WTC11 (cell line): ENCODE measurements around the gene OR8G1. TPM values are rescaled to one million over a fixed set of nuclear protein-coding genes. Genes with fewer than 3 reads are reported as not detected.
"Not testable (repeated sequence)": the region's sequence is repeated elsewhere in the genome, so short reads cannot be mapped to it uniquely, and the experiment has no call there.

ENCODE experiments used
- ATAC-seq: fragments of 200-7000 bp; cut with Tn5 transposase; 2 replicates; pipeline ENCODE4 v1.10.0; 2021; ENCODE audit warnings: mild to moderate bottlenecking, moderate library complexity
- CTCF ChIA-PET: fragments of 300-600 bp; sonication (Branson Sonifier 250); formaldehyde crosslinking; loops from one replicate; lab custom pipeline; 2021; ENCODE audit warnings: antibody characterized with exemption; lab: Charles Lee
- POLR2A ChIA-PET: fragments of 350-600 bp; sonication (Branson Sonifier 250); formaldehyde crosslinking; loops from one replicate; lab custom pipeline; 2021; ENCODE audit warnings: antibody characterized with exemption; lab: Charles Lee
- DNase-seq: peaks from one replicate; pipeline ENCODE4 v3.0.0; 2021; ENCODE audit warnings: low spot score
- H3K27ac Mint-ChIP-seq: 2 replicates; pipeline ENCODE4 v1.8.0; 2021; ENCODE audit warnings: mixed read lengths
- H3K27me3 Mint-ChIP-seq: 2 replicates; pipeline ENCODE4 v1.8.0; 2021; ENCODE audit warnings: low read depth, mild to moderate bottlenecking, moderate library complexity, mixed read lengths
- H3K36me3 Mint-ChIP-seq: 2 replicates; pipeline ENCODE4 v1.8.0; 2021; ENCODE audit warnings: mixed read lengths
- H3K4me1 Mint-ChIP-seq: 2 replicates; pipeline ENCODE4 v1.8.0; 2022; ENCODE audit warnings: mixed read lengths
- H3K4me3 Mint-ChIP-seq: 2 replicates; pipeline ENCODE4 v1.8.0; 2021; ENCODE audit warnings: mild to moderate bottlenecking, moderate library complexity, mixed read lengths
- H3K9me3 Mint-ChIP-seq: 2 replicates; pipeline ENCODE4 v1.8.0; 2021; ENCODE audit warnings: mixed read lengths
- AR ChIP-seq: fragments of 250-450 bp; sonication (Bioruptor Pico); IDR thresholded peaks from 2 replicates; pipeline ENCODE4 v1.9.0; 2021; ENCODE audit warnings: mild to moderate bottlenecking
- CREB1 ChIP-seq: sonication (generic); formaldehyde crosslinking; IDR thresholded peaks from 2 replicates; pipeline ENCODE4 v1.8.0; 2023; ENCODE audit warnings: mild to moderate bottlenecking, missing genetic modification reagents
- HMGXB4 ChIP-seq: sonication (generic); formaldehyde crosslinking; IDR thresholded peaks from 2 replicates; pipeline ENCODE4 v1.8.1; 2023; ENCODE audit warnings: mild to moderate bottlenecking, moderate library complexity, missing genetic modification reagents
- IRF1 ChIP-seq: sonication (generic); formaldehyde crosslinking; IDR thresholded peaks from 2 replicates; pipeline ENCODE4 v1.8.0; 2023; ENCODE audit warnings: missing genetic modification reagents
- JUN ChIP-seq: sonication (generic); formaldehyde crosslinking; IDR thresholded peaks from 2 replicates; pipeline ENCODE4 v1.8.0; 2023; ENCODE audit warnings: mild to moderate bottlenecking, missing genetic modification reagents
- NFATC4 ChIP-seq: fragments of 250-450 bp; sonication (Bioruptor Pico); IDR thresholded peaks from 2 replicates; pipeline ENCODE4 v1.9.0; 2021; ENCODE audit warnings: mild to moderate bottlenecking
- NR3C1 ChIP-seq: sonication (generic); formaldehyde crosslinking; conservative IDR thresholded peaks from 2 replicates; pipeline ENCODE4 v1.8.1; 2023; ENCODE audit warnings: low read depth, mild to moderate bottlenecking, missing genetic modification reagents
- RELA ChIP-seq: sonication (generic); formaldehyde crosslinking; IDR thresholded peaks from 2 replicates; pipeline ENCODE4 v1.8.1; 2022; ENCODE audit warnings: missing genetic modification reagents, mild to moderate bottlenecking, borderline replicate concordance
- SMAD4 ChIP-seq: sonication (generic); formaldehyde crosslinking; IDR thresholded peaks from 2 replicates; pipeline ENCODE4 v1.8.0; 2022; ENCODE audit warnings: mild to moderate bottlenecking, missing genetic modification reagents
- ZNF396 ChIP-seq: fragments of 250-450 bp; sonication (Bioruptor Pico); IDR thresholded peaks from 2 replicates; pipeline ENCODE4 v1.8.0; 2021; ENCODE audit warnings: mild to moderate bottlenecking, moderate library complexity, borderline replicate concordance
- total RNA-seq: library from RNA; stranded (reverse); gene quantifications from 3 replicates; pipeline ENCODE4 v1.2.3, GENCODE V29; 2021
- TF ChIP-seq, protein P1 (sequence below): sonication (generic); formaldehyde crosslinking; IDR thresholded peaks from 2 replicates; pipeline ENCODE4 v1.8.1; 2023; ENCODE audit warnings: mild to moderate bottlenecking, missing genetic modification reagents, moderate library complexity
- TF ChIP-seq, protein P2 (sequence below): sonication (generic); formaldehyde crosslinking; IDR thresholded peaks from 2 replicates; pipeline ENCODE4 v1.8.0; 2022; ENCODE audit warnings: mild to moderate bottlenecking, missing genetic modification reagents

The OR8G1 gene
- total RNA-seq, 1 experiment from 2014 or later: not detected

GRCh38 chr11:124219126-124219525, 21.8 kb upstream of the OR8G1 start:
- Mint-ChIP-seq H3K9me3 (no peaks in the 10 kb centered on the region), H3K4me1 (no peaks in the 10 kb centered on the region), H3K27me3 (no peaks in the 10 kb centered on the region), H3K36me3 (no peaks in the 10 kb centered on the region), H3K27ac (no peak overlapping the region), H3K4me3 (no peak overlapping the region)
- ATAC-seq (no peak), DNase-seq (no peak)
- ChIA-PET CTCF (no interaction called here), POLR2A (no interaction called here)
- TF ChIP-seq, protein P1, sequence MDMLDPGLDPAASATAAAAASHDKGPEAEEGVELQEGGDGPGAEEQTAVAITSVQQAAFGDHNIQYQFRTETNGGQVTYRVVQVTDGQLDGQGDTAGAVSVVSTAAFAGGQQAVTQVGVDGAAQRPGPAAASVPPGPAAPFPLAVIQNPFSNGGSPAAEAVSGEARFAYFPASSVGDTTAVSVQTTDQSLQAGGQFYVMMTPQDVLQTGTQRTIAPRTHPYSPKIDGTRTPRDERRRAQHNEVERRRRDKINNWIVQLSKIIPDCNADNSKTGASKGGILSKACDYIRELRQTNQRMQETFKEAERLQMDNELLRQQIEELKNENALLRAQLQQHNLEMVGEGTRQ (CRISPR knock-in tag): no peak
- no peak for TF ChIP-seq NR3C1
- no peak for TF ChIP-seq CREB1 (CRISPR knock-in tag)
- TF ChIP-seq JUN (CRISPR knock-in tag): no peak
- TF ChIP-seq NFATC4 (CRISPR knock-in tag): no peak
- TF ChIP-seq HMGXB4: no peak
- TF ChIP-seq SMAD4 (CRISPR knock-in tag): no peak

DNA sequence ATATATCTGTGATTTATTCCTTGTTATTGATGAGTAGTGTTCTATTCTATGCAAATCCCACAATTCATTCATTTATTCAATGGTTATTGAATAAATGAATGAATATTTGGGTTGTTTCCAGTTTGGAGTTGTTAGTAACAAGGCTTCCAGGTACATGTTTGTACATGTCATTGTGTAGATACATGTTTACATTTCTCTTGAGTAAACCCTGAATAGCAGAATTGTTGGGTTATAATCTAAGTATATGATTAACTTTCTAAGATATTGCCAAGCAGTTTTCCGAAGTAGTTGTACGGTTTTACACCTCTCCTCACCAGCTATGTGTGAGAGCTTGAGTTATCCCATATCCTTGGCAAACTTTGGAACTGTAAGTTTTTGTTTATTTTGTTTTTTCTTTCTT, 18.5 kb upstream of the OR8G1 start:
- peaks cover 5% of the 10 kb centered on the region; the same call in 1 of the 2 replicates for H3K4me1 Mint-ChIP-seq
- ChIA-PET POLR2A (no interaction called here), CTCF (no interaction called here)
- H3K27me3 Mint-ChIP-seq: no peaks in the 10 kb centered on the region
- no peak overlapping the region for H3K4me3 Mint-ChIP-seq
- no peaks in the 10 kb centered on the region for H3K36me3 Mint-ChIP-seq
- DNase-seq (no peak), ATAC-seq (no peak)
- TF ChIP-seq AR: no peak
- TF ChIP-seq RELA (CRISPR knock-in tag): no peak
- no peak for TF ChIP-seq ZNF396 (CRISPR knock-in tag)
- TF ChIP-seq, protein P2, sequence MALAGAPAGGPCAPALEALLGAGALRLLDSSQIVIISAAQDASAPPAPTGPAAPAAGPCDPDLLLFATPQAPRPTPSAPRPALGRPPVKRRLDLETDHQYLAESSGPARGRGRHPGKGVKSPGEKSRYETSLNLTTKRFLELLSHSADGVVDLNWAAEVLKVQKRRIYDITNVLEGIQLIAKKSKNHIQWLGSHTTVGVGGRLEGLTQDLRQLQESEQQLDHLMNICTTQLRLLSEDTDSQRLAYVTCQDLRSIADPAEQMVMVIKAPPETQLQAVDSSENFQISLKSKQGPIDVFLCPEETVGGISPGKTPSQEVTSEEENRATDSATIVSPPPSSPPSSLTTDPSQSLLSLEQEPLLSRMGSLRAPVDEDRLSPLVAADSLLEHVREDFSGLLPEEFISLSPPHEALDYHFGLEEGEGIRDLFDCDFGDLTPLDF: no peak
- TF ChIP-seq NFATC4 (CRISPR knock-in tag): no peak
- TF ChIP-seq IRF1: no peak
- no peaks in the 10 kb centered on the region for H3K9me3 Mint-ChIP-seq
- H3K27ac Mint-ChIP-seq: no peak overlapping the region

DNA sequence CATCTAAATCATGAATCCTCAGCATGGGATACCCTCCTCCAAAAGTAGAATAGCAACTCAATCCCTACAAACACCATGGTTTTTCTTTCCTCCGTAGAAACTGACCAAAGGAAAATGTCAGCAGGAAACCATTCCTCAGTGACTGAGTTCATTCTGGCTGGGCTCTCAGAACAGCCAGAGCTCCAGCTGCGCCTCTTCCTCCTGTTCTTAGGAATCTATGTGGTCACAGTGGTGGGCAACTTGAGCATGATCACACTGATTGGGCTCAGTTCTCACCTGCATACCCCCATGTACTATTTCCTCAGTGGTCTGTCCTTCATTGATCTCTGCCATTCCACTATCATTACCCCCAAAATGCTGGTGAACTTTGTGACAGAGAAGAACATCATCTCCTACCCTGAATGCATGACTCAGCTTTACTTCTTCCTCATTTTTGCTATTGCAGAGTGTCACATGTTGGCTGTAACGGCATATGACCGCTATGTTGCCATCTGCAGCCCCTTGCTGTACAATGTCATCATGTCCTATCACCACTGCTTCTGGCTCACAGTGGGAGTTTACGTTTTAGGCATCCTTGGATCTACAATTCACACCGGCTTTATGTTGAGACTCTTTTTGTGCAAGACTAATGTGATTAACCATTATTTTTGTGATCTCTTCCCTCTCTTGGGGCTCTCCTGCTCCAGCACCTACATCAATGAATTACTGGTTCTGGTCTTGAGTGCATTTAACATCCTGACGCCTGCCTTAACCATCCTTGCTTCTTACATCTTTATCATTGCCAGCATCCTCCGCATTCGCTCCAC, 16.1 kb upstream of the OR8G1 start:
- H3K9me3 Mint-ChIP-seq, DNase-seq, ATAC-seq, H3K27me3 Mint-ChIP-seq, H3K27ac Mint-ChIP-seq, H3K4me1 Mint-ChIP-seq, H3K36me3 Mint-ChIP-seq, POLR2A ChIA-PET, H3K4me3 Mint-ChIP-seq: not testable (repeated sequence)
- CTCF ChIA-PET: interaction anchor here (1.7 kb wide), 1 partner anchor 30 kb away, joined by 3 read pairs; no protein-coding TSS in a partner anchor
